ENCODE results near the gene C17orf75. TPM values are rescaled to one million over a fixed set of nuclear protein-coding genes. Genes with fewer than 3 reads are reported as not detected.
A peak's percentile ranks its signal among the peaks of the same experiment; 100 is the strongest.
"Not testable (repeated sequence)": the region's sequence is repeated elsewhere in the genome, so short reads cannot be mapped to it uniquely, and the experiment has no call there.

The C17orf75 gene
- total RNA-seq, 1 experiment from 2014 or later = 27.0 TPM

DNA sequence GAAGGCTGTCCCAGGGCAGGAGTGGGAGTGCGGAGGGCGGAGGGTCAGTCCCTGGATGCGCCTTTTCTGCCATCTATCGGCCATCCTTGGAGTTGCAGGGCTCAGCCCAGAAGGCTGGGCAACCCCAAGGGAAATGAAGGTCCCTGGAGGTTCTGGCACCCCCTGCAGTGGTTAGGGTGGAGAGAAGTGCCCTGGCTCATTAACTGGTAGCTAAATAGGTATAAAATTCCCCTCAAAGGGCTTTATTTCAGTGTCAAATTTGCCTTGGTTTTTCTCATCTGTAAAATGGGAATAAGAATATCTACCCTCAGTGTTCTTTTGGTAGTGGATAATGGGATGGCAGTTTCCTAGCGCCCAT, 22.4 kb downstream of the C17orf75 start:
- no peak for TF ChIP-seq EZH2phosphoT487 (IDR thresholded peaks at IDR 0.05; ENCODE audit: borderline replicate concordance, low read length)
- peak; percentile 82 for TF ChIP-seq CTCF (conservative IDR thresholded peaks at IDR 0.05; ENCODE audit: low read depth, low read length)
- no peaks in the 10 kb centered on the region for H3K9me2 ChIP-seq (replicated peaks; ENCODE audit: low read length)
- H3K27ac ChIP-seq (ENCODE audit: low read length) = no peak overlapping the region
- no peaks in the 10 kb centered on the region for H3F3A ChIP-seq (ENCODE audit: low read length, unreplicated experiment)
- H3K27me3 ChIP-seq (ENCODE audit: low read length) = peaks cover 4% of the 10 kb centered on the region; the same call in 1 of the 2 replicates
- H4K20me1 ChIP-seq (ENCODE audit: low read length) = no peaks in the 10 kb centered on the region
- no peaks in the 10 kb centered on the region for H3K9me3 ChIP-seq (ENCODE audit: low read length)
- BruUV-seq (replicated peaks) = no TSS peak
- H3K4me1 ChIP-seq (ENCODE audit: insufficient read depth, low read length) = no peaks in the 10 kb centered on the region
- CTCF ChIA-PET = interaction anchor here (0.6 kb wide), 2 partner anchors 69 to 407 kb away, joined by 3 to 5 read pairs; no protein-coding TSS in a partner anchor
- POLR2A ChIA-PET (ENCODE audit: unreplicated experiment) = no interaction called here
- DNase-seq = peak; percentile 74
- H3K36me3 ChIP-seq (ENCODE audit: low read depth, low read length) = no peaks in the 10 kb centered on the region
- intact Hi-C loops (cut with micrococcal nuclease) = loop anchor here (1.0 to 5.0 kb wide), 2 partner anchors 66 to 117 kb away; no protein-coding TSS in a partner anchor
- H2AFZ ChIP-seq (ENCODE audit: low read length) = no peak overlapping the region
- H3K4me2 ChIP-seq (ENCODE audit: low read length) = no peak overlapping the region
- peak; percentile 95 for ATAC-seq
- H3K79me2 ChIP-seq (ENCODE audit: low read length) = no peaks in the 10 kb centered on the region
- no peak overlapping the region for H3K9ac ChIP-seq (ENCODE audit: low read length)
- H3K4me3 ChIP-seq (ENCODE audit: low read length) = no peak overlapping the region

GRCh38 chr17:32318071-32318470, 23.9 kb downstream of the C17orf75 start:
- no peaks in the 10 kb centered on the region for H3F3A ChIP-seq (ENCODE audit: low read length, unreplicated experiment)
- no peaks in the 10 kb centered on the region for H3K4me1 ChIP-seq (ENCODE audit: insufficient read depth, low read length)
- no peak overlapping the region for H2AFZ ChIP-seq (ENCODE audit: low read length)
- no peak overlapping the region for H3K9ac ChIP-seq (ENCODE audit: low read length)
- no peak overlapping the region for H3K27ac ChIP-seq (ENCODE audit: low read length)
- no peak overlapping the region for H3K4me3 ChIP-seq (ENCODE audit: low read length)
- intact Hi-C loops (cut with micrococcal nuclease) = loop anchor here (5.0 kb wide), 1 partner anchor 116 kb away; no protein-coding TSS in a partner anchor
- TF ChIP-seq CTCF (conservative IDR thresholded peaks at IDR 0.05; ENCODE audit: low read depth, low read length) = no peak
- TF ChIP-seq EZH2 (IDR thresholded peaks at IDR 0.05; ENCODE audit: low read length, unreplicated experiment) = no peak
- no peak for TF ChIP-seq EZH2phosphoT487 (IDR thresholded peaks at IDR 0.05; ENCODE audit: borderline replicate concordance, low read length)
- no peaks in the 10 kb centered on the region for H3K9me2 ChIP-seq (replicated peaks; ENCODE audit: low read length)
- H4K20me1 ChIP-seq (ENCODE audit: low read length) = no peaks in the 10 kb centered on the region
- H3K9me3 ChIP-seq (ENCODE audit: low read length) = no peaks in the 10 kb centered on the region
- H3K27me3 ChIP-seq (ENCODE audit: low read length) = peaks cover 4% of the 10 kb centered on the region; the same call in 1 of the 2 replicates
- H3K79me2 ChIP-seq (ENCODE audit: low read length) = no peaks in the 10 kb centered on the region
- no peak for DNase-seq
- H3K4me2 ChIP-seq (ENCODE audit: low read length) = no peak overlapping the region
- no peak for ATAC-seq
- CTCF ChIA-PET = no interaction called here
- no peaks in the 10 kb centered on the region for H3K36me3 ChIP-seq (ENCODE audit: low read depth, low read length)
- no TSS peak for BruUV-seq (replicated peaks)
- POLR2A ChIA-PET (ENCODE audit: unreplicated experiment) = no interaction called here

DNA sequence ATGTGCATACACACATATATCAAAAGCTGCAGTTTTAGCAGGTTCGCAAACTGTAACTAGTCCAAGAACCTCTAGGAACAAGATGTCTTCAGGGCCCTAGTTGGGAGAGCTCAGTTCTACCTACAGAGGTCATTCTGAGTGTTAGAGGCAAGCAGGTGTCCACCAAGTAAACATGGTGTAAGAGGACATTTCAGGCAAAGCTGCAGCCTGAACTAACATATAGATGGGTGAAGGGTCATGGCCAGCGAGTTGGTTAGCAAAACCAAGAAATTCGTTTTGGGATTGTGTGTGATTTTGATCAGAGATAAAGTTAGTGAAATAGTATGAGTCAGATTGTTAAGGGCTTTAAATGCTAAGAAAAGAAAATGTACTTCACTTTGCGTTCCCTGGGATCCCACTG, 24.6 kb downstream of the C17orf75 start:
- no peak overlapping the region for H3K27ac ChIP-seq (ENCODE audit: low read length)
- BruUV-seq (replicated peaks) = no TSS peak
- TF ChIP-seq EZH2 (IDR thresholded peaks at IDR 0.05; ENCODE audit: low read length, unreplicated experiment) (no peak), EZH2phosphoT487 (IDR thresholded peaks at IDR 0.05; ENCODE audit: borderline replicate concordance, low read length) (no peak), CTCF (conservative IDR thresholded peaks at IDR 0.05; ENCODE audit: low read depth, low read length) (no peak)
- no peak overlapping the region for H3K4me3 ChIP-seq (ENCODE audit: low read length)
- ChIA-PET POLR2A (ENCODE audit: unreplicated experiment) (no interaction called here), CTCF (no interaction called here)
- no peaks in the 10 kb centered on the region for H3K36me3 ChIP-seq (ENCODE audit: low read depth, low read length)
- no peaks in the 10 kb centered on the region for H4K20me1 ChIP-seq (ENCODE audit: low read length)
- peaks cover 4% of the 10 kb centered on the region; the same call in 1 of the 2 replicates for H3K27me3 ChIP-seq (ENCODE audit: low read length)
- no peaks in the 10 kb centered on the region for H3K9me3 ChIP-seq (ENCODE audit: low read length)
- no peak; the same call in 1 of the 2 replicates for ATAC-seq
- H3K4me2 ChIP-seq (ENCODE audit: low read length) = no peak overlapping the region
- no peaks in the 10 kb centered on the region for H3K4me1 ChIP-seq (ENCODE audit: insufficient read depth, low read length)
- DNase-seq = no peak
- intact Hi-C loops (cut with micrococcal nuclease) = loop anchor here (5.0 kb wide), 1 partner anchor 115 kb away; no protein-coding TSS in a partner anchor
- no peaks in the 10 kb centered on the region for H3K9me2 ChIP-seq (replicated peaks; ENCODE audit: low read length)
- H3F3A ChIP-seq (ENCODE audit: low read length, unreplicated experiment) = no peaks in the 10 kb centered on the region
- no peak overlapping the region for H2AFZ ChIP-seq (ENCODE audit: low read length)
- H3K9ac ChIP-seq (ENCODE audit: low read length) = no peak overlapping the region
- no peaks in the 10 kb centered on the region for H3K79me2 ChIP-seq (ENCODE audit: low read length)

GRCh38 chr17:32316653-32317052, 25.3 kb downstream of the C17orf75 start:
- not testable (repeated sequence) for H3K4me1 ChIP-seq (ENCODE audit: insufficient read depth, low read length); H3K27ac ChIP-seq (ENCODE audit: low read length)

More at GRCh38 chr17:32316653-32317052, 25.3 kb downstream of the C17orf75 start:
- H3K27me3 ChIP-seq (ENCODE audit: low read length); H3K9me2 ChIP-seq (replicated peaks; ENCODE audit: low read length); ATAC-seq; DNase-seq; H3K79me2 ChIP-seq (ENCODE audit: low read length); H3K36me3 ChIP-seq (ENCODE audit: low read depth, low read length); H3K9ac ChIP-seq (ENCODE audit: low read length); H4K20me1 ChIP-seq (ENCODE audit: low read length); H3K4me2 ChIP-seq (ENCODE audit: low read length); H2AFZ ChIP-seq (ENCODE audit: low read length); POLR2A ChIA-PET (ENCODE audit: unreplicated experiment); H3K4me3 ChIP-seq (ENCODE audit: low read length); BruUV-seq (replicated peaks); H3K9me3 ChIP-seq (ENCODE audit: low read length); H3F3A ChIP-seq (ENCODE audit: low read length, unreplicated experiment): not testable (repeated sequence)
- intact Hi-C loops (cut with micrococcal nuclease) = loop anchor here (5.0 kb wide), 1 partner anchor 114 kb away; no protein-coding TSS in a partner anchor
- CTCF ChIA-PET = interaction anchor here (0.6 kb wide), 1 partner anchor 57 kb away, joined by 5 read pairs; no protein-coding TSS in a partner anchor
